ENCODE results near the gene FKBP6.
"Not testable (repeated sequence)": the region's sequence is repeated elsewhere in the genome, so short reads cannot be mapped to it uniquely, and the experiment has no call there.

FKBP6 gene

GRCh38 chr7:73324081-73324845, 3.7 kb upstream of the FKBP6 start:
- not testable (repeated sequence) for H3K36me3 ChIP-seq (ENCODE audit: insufficient read depth, low read length); H3K27ac ChIP-seq (ENCODE audit: low read depth, low read length); H3K4me1 ChIP-seq (ENCODE audit: control insufficient read depth, insufficient read depth, low read length, unreplicated experiment); H3K79me2 ChIP-seq (ENCODE audit: control insufficient read depth, insufficient read depth, low read length, unreplicated experiment); H3K27me3 ChIP-seq (ENCODE audit: insufficient read depth, low read length)
- Histone ChIP-seq H3K4me3 (ENCODE audit: low read depth, low read length) (peak overlapping the region; percentile 42; the same call in 1 of the 2 replicates), H2AFZ (ENCODE audit: low read length, unreplicated experiment) (peak overlapping the region; percentile 51)

- not testable (repeated sequence) for H3K4me3 ChIP-seq (ENCODE audit: low read depth, low read length); H2AFZ ChIP-seq (ENCODE audit: low read length, unreplicated experiment); H3K36me3 ChIP-seq (ENCODE audit: insufficient read depth, low read length); H3K4me1 ChIP-seq (ENCODE audit: control insufficient read depth, insufficient read depth, low read length, unreplicated experiment); H3K79me2 ChIP-seq (ENCODE audit: control insufficient read depth, insufficient read depth, low read length, unreplicated experiment); H3K27ac ChIP-seq (ENCODE audit: low read depth, low read length); H3K27me3 ChIP-seq (ENCODE audit: insufficient read depth, low read length)
Measured at GRCh38 chr7:73325424-73325823, 2.5 kb upstream of the FKBP6 start.

GRCh38 chr7:73327449-73327848, 512 bp upstream of the FKBP6 start:
- not testable (repeated sequence) for H3K79me2 ChIP-seq (ENCODE audit: control insufficient read depth, insufficient read depth, low read length, unreplicated experiment); H2AFZ ChIP-seq (ENCODE audit: low read length, unreplicated experiment); H3K4me1 ChIP-seq (ENCODE audit: control insufficient read depth, insufficient read depth, low read length, unreplicated experiment); H3K27me3 ChIP-seq (ENCODE audit: insufficient read depth, low read length); H3K36me3 ChIP-seq (ENCODE audit: insufficient read depth, low read length); H3K27ac ChIP-seq (ENCODE audit: low read depth, low read length); H3K4me3 ChIP-seq (ENCODE audit: low read depth, low read length)

GRCh38 chr7:73328696-73329095, 735 bp downstream of the FKBP6 start:
- H3K4me3 ChIP-seq (ENCODE audit: low read depth, low read length) = no peak overlapping the region
- 0 out of 2 replicates have a peak, but pooled peaks cover 5% of the 10 kb centered on the region for H3K27me3 ChIP-seq (ENCODE audit: insufficient read depth, low read length)
- no peaks in the 10 kb centered on the region for H3K36me3 ChIP-seq (ENCODE audit: insufficient read depth, low read length)
- H3K27ac ChIP-seq (ENCODE audit: low read depth, low read length) = no peak overlapping the region
- H3K79me2 ChIP-seq (ENCODE audit: control insufficient read depth, insufficient read depth, low read length, unreplicated experiment) = no peaks in the 10 kb centered on the region
- no peaks in the 10 kb centered on the region for H3K4me1 ChIP-seq (ENCODE audit: control insufficient read depth, insufficient read depth, low read length, unreplicated experiment)
- H2AFZ ChIP-seq (ENCODE audit: low read length, unreplicated experiment) = no peak overlapping the region

GRCh38 chr7:73329861-73330581, 2.1 kb downstream of the FKBP6 start:
- H3K36me3 ChIP-seq (ENCODE audit: insufficient read depth, low read length) = no peaks in the 10 kb centered on the region
- peaks cover 7% of the 10 kb centered on the region; the same call in 1 of the 2 replicates for H3K27me3 ChIP-seq (ENCODE audit: insufficient read depth, low read length)
- no peaks in the 10 kb centered on the region for H3K4me1 ChIP-seq (ENCODE audit: control insufficient read depth, insufficient read depth, low read length, unreplicated experiment)
- peak overlapping the region; percentile 3 for H2AFZ ChIP-seq (ENCODE audit: low read length, unreplicated experiment)
- H3K27ac ChIP-seq (ENCODE audit: low read depth, low read length) = no peak overlapping the region
- H3K79me2 ChIP-seq (ENCODE audit: control insufficient read depth, insufficient read depth, low read length, unreplicated experiment) = no peaks in the 10 kb centered on the region
- no peak overlapping the region for H3K4me3 ChIP-seq (ENCODE audit: low read depth, low read length)

- H3K27me3 ChIP-seq (ENCODE audit: insufficient read depth, low read length) = peaks cover 14% of the 10 kb centered on the region; the same call in 1 of the 2 replicates
- peak overlapping the region; percentile 3 for H2AFZ ChIP-seq (ENCODE audit: low read length, unreplicated experiment)
- no peak overlapping the region for H3K4me3 ChIP-seq (ENCODE audit: low read depth, low read length)
- H3K36me3 ChIP-seq (ENCODE audit: insufficient read depth, low read length) = no peaks in the 10 kb centered on the region
- H3K79me2 ChIP-seq (ENCODE audit: control insufficient read depth, insufficient read depth, low read length, unreplicated experiment) = no peaks in the 10 kb centered on the region
- H3K4me1 ChIP-seq (ENCODE audit: control insufficient read depth, insufficient read depth, low read length, unreplicated experiment) = no peaks in the 10 kb centered on the region
- no peak overlapping the region for H3K27ac ChIP-seq (ENCODE audit: low read depth, low read length)
Measured at GRCh38 chr7:73330772-73331171, 2.8 kb downstream of the FKBP6 start.

- no peaks in the 10 kb centered on the region for H3K4me1 ChIP-seq (ENCODE audit: control insufficient read depth, insufficient read depth, low read length, unreplicated experiment)
- no peak overlapping the region for H3K4me3 ChIP-seq (ENCODE audit: low read depth, low read length)
- no peaks in the 10 kb centered on the region for H3K79me2 ChIP-seq (ENCODE audit: control insufficient read depth, insufficient read depth, low read length, unreplicated experiment)
- no peaks in the 10 kb centered on the region for H3K36me3 ChIP-seq (ENCODE audit: insufficient read depth, low read length)
- H3K27ac ChIP-seq (ENCODE audit: low read depth, low read length) = no peak overlapping the region
- H3K27me3 ChIP-seq (ENCODE audit: insufficient read depth, low read length) = peaks cover 19% of the 10 kb centered on the region; the same call in 1 of the 2 replicates
- H2AFZ ChIP-seq (ENCODE audit: low read length, unreplicated experiment) = no peak overlapping the region
Measured at GRCh38 chr7:73332447-73332846, 4.5 kb downstream of the FKBP6 start.

- H3K27me3 ChIP-seq (ENCODE audit: insufficient read depth, low read length) = peaks cover 17% of the 10 kb centered on the region; the same call in 1 of the 2 replicates
- H3K27ac ChIP-seq (ENCODE audit: low read depth, low read length) = no peak overlapping the region
- H2AFZ ChIP-seq (ENCODE audit: low read length, unreplicated experiment) = no peak overlapping the region
- H3K36me3 ChIP-seq (ENCODE audit: insufficient read depth, low read length) = no peaks in the 10 kb centered on the region
- H3K79me2 ChIP-seq (ENCODE audit: control insufficient read depth, insufficient read depth, low read length, unreplicated experiment) = no peaks in the 10 kb centered on the region
- peaks cover 9% of the 10 kb centered on the region for H3K4me1 ChIP-seq (ENCODE audit: control insufficient read depth, insufficient read depth, low read length, unreplicated experiment)
- no peak overlapping the region for H3K4me3 ChIP-seq (ENCODE audit: low read depth, low read length)
Measured at GRCh38 chr7:73338321-73338720, 10.4 kb downstream of the FKBP6 start.

GRCh38 chr7:73340514-73340913, 12.6 kb downstream of the FKBP6 start:
- no peak overlapping the region for H3K4me3 ChIP-seq (ENCODE audit: low read depth, low read length)
- H3K27me3 ChIP-seq (ENCODE audit: insufficient read depth, low read length) = peaks cover 7% of the 10 kb centered on the region; the same call in 1 of the 2 replicates
- H2AFZ ChIP-seq (ENCODE audit: low read length, unreplicated experiment) = no peak overlapping the region
- no peaks in the 10 kb centered on the region for H3K79me2 ChIP-seq (ENCODE audit: control insufficient read depth, insufficient read depth, low read length, unreplicated experiment)
- peaks cover 9% of the 10 kb centered on the region for H3K4me1 ChIP-seq (ENCODE audit: control insufficient read depth, insufficient read depth, low read length, unreplicated experiment)
- H3K36me3 ChIP-seq (ENCODE audit: insufficient read depth, low read length) = no peaks in the 10 kb centered on the region
- H3K27ac ChIP-seq (ENCODE audit: low read depth, low read length) = no peak overlapping the region

GRCh38 chr7:73341877-73342276, 13.9 kb downstream of the FKBP6 start:
- peaks cover 9% of the 10 kb centered on the region for H3K4me1 ChIP-seq (ENCODE audit: control insufficient read depth, insufficient read depth, low read length, unreplicated experiment)
- no peaks in the 10 kb centered on the region for H3K36me3 ChIP-seq (ENCODE audit: insufficient read depth, low read length)
- H3K79me2 ChIP-seq (ENCODE audit: control insufficient read depth, insufficient read depth, low read length, unreplicated experiment) = no peaks in the 10 kb centered on the region
- H3K27me3 ChIP-seq (ENCODE audit: insufficient read depth, low read length) = no peaks in the 10 kb centered on the region
- H3K27ac ChIP-seq (ENCODE audit: low read depth, low read length) = no peak overlapping the region
- no peak overlapping the region for H3K4me3 ChIP-seq (ENCODE audit: low read depth, low read length)
- H2AFZ ChIP-seq (ENCODE audit: low read length, unreplicated experiment) = peak overlapping the region; percentile 62

- Histone ChIP-seq H3K36me3 (ENCODE audit: insufficient read depth, low read length) (no peaks in the 10 kb centered on the region), H2AFZ (ENCODE audit: low read length, unreplicated experiment) (peak overlapping the region; percentile 62), H3K79me2 (ENCODE audit: control insufficient read depth, insufficient read depth, low read length, unreplicated experiment) (no peaks in the 10 kb centered on the region), H3K27me3 (ENCODE audit: insufficient read depth, low read length) (no peaks in the 10 kb centered on the region), H3K27ac (ENCODE audit: low read depth, low read length) (no peak overlapping the region), H3K4me1 (ENCODE audit: control insufficient read depth, insufficient read depth, low read length, unreplicated experiment) (peaks cover 9% of the 10 kb centered on the region), H3K4me3 (ENCODE audit: low read depth, low read length) (peak overlapping the region; percentile 65)
Measured at GRCh38 chr7:73342645-73343044, 14.7 kb downstream of the FKBP6 start.
